ENCODE results near the gene HYAL2.
A peak's percentile ranks its signal among the peaks of the same experiment; 100 is the strongest.

The HYAL2 gene

DNA sequence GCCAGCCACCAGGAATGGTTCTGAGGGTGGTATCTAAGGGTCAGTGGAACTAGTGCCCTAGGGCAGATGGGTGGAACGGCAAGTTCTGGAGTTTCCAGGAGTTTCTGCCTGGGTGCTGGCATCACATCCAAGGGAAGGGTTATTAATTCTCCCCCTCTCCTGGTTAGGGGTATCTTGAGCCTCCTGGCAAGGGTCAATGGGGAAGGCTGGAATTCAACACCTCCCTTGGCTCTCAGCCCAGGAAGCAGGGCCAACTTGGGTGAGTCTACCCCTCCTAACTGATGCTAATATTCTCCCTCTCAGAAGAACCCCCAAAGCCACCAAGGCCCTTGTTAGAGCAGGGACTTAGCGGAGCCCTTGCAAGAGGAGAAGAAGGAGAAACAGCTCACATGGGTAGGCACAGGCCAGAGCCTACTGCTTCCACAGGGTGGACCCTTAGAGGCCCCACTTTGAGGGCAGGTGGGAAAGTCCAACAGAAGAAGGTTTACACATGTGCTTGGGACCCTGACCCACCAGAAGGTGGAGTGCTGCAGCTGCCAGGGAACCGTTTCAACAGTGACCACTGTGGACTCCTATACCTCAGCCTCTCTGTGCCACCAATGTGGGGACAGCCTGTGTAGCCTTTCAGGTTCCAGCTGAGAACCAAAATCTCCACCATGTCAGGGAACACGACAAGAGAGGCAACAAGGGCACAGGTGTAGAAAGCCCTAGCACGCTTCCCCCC lies 33.4 kb upstream of the HYAL2 start:
- TF ChIP-seq, protein P1, sequence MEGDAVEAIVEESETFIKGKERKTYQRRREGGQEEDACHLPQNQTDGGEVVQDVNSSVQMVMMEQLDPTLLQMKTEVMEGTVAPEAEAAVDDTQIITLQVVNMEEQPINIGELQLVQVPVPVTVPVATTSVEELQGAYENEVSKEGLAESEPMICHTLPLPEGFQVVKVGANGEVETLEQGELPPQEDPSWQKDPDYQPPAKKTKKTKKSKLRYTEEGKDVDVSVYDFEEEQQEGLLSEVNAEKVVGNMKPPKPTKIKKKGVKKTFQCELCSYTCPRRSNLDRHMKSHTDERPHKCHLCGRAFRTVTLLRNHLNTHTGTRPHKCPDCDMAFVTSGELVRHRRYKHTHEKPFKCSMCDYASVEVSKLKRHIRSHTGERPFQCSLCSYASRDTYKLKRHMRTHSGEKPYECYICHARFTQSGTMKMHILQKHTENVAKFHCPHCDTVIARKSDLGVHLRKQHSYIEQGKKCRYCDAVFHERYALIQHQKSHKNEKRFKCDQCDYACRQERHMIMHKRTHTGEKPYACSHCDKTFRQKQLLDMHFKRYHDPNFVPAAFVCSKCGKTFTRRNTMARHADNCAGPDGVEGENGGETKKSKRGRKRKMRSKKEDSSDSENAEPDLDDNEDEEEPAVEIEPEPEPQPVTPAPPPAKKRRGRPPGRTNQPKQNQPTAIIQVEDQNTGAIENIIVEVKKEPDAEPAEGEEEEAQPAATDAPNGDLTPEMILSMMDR (IDR thresholded peaks at IDR 0.05) = no peak
- no peak for DNase-seq (ENCODE audit: low spot score)
- H3K4me3 ChIP-seq = peak overlapping the region; percentile 80
- peak overlapping the region in 1 of 2 donors; percentile 63 for H3K27ac ChIP-seq

DNA sequence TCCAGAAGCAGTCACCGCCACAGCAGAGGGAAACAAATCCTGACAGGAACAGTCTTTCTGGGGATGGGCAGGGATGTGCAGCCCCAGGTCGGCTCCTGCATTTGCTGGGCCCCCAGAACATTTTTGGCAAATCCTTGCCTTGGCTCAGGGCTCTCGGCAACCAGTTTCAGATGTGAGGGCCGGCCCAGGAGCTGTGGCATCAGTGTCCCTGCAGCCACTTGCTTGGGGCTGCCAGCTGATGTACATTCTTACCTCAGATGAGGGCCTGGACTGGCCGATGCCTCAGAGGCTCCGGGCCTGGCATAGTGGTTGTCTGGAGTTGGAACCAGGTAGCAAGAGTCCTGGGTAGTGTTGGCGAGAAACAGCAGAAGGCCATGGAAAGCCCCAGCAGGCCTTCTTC lies 32.3 kb upstream of the HYAL2 start:
- TF ChIP-seq, protein P1 (IDR thresholded peaks at IDR 0.05) = no peak
- no peak overlapping the region for H3K27ac ChIP-seq
- no peak overlapping the region for H3K4me3 ChIP-seq
- DNase-seq (ENCODE audit: low spot score) = no peak

DNA sequence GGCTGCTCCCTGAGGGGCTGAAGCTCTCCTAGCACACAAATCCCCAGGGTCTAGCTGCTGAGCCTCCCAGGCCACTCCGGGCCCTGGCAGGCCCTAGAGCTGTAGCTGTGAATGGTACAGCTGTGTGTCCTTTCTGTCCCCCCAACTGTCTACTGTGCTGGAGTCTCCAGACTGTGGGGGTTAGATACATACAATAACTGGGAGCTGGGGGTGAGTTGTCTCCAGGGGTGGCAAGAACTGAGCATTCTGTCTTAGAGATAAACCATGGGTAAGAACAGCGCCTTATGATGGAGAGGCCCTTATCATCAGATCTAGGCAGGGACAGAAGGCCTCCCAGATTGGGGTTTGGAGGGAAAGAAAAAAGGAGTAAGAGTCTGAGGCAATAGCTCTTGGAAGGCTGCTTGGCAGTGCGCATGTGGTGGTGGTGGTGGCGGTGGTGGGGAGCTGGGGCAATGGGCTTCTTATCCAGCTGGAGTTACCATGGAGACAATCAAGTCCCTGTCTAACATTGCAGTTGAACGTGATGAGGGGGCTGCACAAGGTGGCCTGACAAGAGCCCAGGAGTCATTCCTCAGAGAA lies 31.7 kb upstream of the HYAL2 start:
- Histone ChIP-seq H3K4me3 (no peak overlapping the region), H3K27ac (no peak overlapping the region)
- DNase-seq (ENCODE audit: low spot score) = no peak
- TF ChIP-seq, protein P1 (IDR thresholded peaks at IDR 0.05) = no peak

DNA sequence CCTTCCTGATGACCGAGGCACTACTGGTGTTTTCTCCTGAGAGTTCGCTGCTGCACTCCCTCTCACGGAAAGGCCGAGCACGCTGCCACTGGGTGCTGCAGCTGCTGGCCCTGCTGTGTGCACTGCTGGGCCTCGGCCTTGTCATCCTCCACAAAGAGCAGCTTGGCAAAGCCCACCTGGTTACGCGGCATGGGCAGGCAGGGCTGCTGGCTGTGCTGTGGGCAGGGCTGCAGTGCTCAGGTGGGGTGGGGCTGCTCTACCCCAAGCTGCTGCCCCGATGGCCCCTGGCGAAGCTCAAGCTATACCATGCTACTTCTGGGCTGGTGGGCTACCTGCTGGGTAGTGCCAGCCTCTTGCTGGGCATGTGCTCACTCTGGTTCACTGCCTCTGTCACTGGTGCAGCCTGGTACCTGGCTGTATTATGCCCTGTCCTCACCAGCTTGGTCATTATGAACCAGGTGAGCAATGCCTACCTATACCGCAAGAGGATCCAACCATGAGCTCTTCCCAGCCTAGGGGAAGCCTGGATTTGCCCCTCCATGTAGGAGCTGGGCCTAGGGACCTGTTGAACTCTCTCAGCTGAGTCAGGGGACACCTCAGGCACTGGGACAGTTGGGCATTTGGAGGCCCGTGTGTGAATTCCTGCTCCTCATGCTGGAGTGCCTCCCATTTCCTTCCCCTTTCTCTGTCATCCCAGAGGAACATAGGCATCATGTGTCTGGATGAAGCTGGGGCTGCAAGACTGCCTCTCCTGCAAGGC lies 30.9 kb upstream of the HYAL2 start:
- H3K27ac ChIP-seq = no peak overlapping the region
- no peak overlapping the region for H3K4me3 ChIP-seq
- no peak for DNase-seq (ENCODE audit: low spot score)
- TF ChIP-seq, protein P1 (IDR thresholded peaks at IDR 0.05) = no peak

DNA sequence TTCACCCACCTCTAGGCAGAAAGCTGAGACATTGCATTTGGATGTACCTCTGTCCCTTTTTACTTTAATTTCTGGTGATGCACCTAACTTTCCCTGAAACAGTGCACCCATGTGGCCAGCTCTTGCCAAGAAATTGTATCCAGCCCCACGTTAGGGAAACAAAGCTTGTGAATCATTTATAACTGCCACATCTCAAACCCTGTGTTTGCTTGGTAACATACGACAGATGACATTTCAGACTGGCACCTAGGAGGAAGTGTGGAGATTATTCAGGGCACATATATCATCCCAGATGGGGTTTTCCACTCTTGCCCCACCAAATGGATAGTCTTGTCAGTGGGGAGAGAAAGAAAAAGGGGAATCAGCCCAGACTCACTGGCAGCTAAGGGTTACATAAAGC lies 30.2 kb upstream of the HYAL2 start:
- Histone ChIP-seq H3K4me3 (no peak overlapping the region), H3K27ac (no peak overlapping the region)
- no peak for DNase-seq (ENCODE audit: low spot score)
- TF ChIP-seq, protein P1 (IDR thresholded peaks at IDR 0.05) = no peak

DNA sequence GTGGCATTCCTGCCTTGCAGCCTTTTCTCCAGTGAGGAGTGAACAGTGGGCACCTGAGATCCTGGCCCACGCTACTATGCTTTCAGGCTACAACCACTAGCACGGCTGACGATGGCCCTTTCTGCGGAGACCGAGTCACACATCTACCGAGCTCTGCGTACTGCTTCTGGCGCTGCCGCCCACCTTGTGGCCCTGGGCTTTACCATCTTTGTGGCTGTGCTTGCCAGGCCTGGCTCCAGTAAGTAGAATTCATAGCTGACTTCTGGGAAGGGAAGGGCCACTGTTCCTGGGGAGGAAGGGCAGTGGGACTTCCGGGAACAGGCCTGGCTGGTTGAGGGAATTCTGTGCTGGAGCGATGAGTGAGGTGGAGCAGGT lies 28.8 kb upstream of the HYAL2 start:
- Histone ChIP-seq H3K4me3 (peak overlapping the region; percentile 73), H3K27ac (peak overlapping the region; percentile 80 to 88)
- no peak for DNase-seq (ENCODE audit: low spot score)
- TF ChIP-seq, protein P1 (IDR thresholded peaks at IDR 0.05) = no peak

Data from coronary artery (tissue), 2 donors.